Mucosa of descending colon (tissue), 3 donors: Measurements from ENCODE around the gene ACTL7A. TPM values are rescaled to one million over a fixed set of nuclear protein-coding genes. Genes with fewer than 3 reads are reported as not detected.

ENCODE experiments used
- ATAC-seq: fragments of 200-7000 bp; cut with Tn5 transposase; one replicate; pipeline ENCODE4 v1.9.1; 2020; ENCODE audit warnings: mild to moderate bottlenecking, moderate library complexity
- DNase-seq, 3 donors: peaks; one replicate each; pipeline ENCODE4 v3.0.0-alpha.2; 2020
- H3K36me3 ChIP-seq: fragments of 200-600 bp; one replicate; pipeline ENCODE4 v1.8.0; 2021; ENCODE audit warnings: low read depth, mild to moderate bottlenecking
- H3K4me1 ChIP-seq: fragments of 200-600 bp; one replicate; pipeline ENCODE4 v1.8.0; 2021; ENCODE audit warnings: low read depth, mild to moderate bottlenecking
- H3K4me3 ChIP-seq: fragments of 200-600 bp; one replicate; pipeline ENCODE4 v1.8.0; 2021; ENCODE audit warnings: mild to moderate bottlenecking
- H3K9me3 ChIP-seq: fragments of 200-600 bp; one replicate; pipeline ENCODE4 v1.8.0; 2021; ENCODE audit warnings: mild to moderate bottlenecking
- intact Hi-C, 2 donors: fragments of 100-400 bp; cut with DNase I in 1 of 2; cut with micrococcal nuclease in 1 of 2; formaldehyde crosslinking; loops; one replicate each; pipeline versions ENCODE4 v1.11.0 to v1.11.1; 2022; cut with DNase I, micrococcal nuclease
- total RNA-seq, 3 donors: library from RNA; stranded (reverse); fragmentation: NEBNext Ultra II Directional in 2 of 3; extraction: Animal tissue kit (Norgen Biotek cat#: 25700) in 2 of 3; gene quantifications; one replicate each; pipeline versions ENCODE4 v1.2.1 to v1.2.4, GENCODE V29; 2021 to 2023
- TF ChIP-seq, protein P1 (sequence below): fragments of 200-600 bp; IDR thresholded peaks from one replicate; pipeline ENCODE4 v1.8.0; 2022; ENCODE audit warnings: antibody characterized with exemption, mild to moderate bottlenecking
- donor health status: DM: no; HTN: no; CAD: no; lungs with moderate emphysema.
- donor health status: DM: no; HTN: no; CAD: no.
- donor health status: DM: no; HTN: yes; CAD: no.

The ACTL7A gene
- total RNA-seq, 3 donors from 2014 or later = not detected

DNA sequence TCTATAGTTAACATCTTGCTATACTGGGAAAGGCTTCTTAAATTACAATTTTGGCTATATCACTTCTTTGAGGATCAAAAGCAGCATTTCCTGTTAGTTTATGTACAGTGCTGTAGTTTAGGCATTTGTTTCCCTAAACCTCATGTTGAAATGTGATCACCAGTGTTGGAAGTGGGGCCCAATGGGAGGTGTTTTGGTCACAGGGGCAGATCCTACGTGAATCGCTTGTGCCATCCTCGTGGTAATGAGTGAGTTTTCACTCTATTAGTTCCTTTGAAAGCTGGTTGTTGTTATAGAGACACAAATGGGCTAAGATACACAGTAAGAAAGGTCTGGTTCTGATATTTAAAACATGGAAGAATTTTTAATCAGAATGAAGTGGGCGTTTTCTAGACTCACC is 5.8 kb downstream of the ACTL7A start:
- DNase-seq (no peak), ATAC-seq (no peak)
- H3K4me3 ChIP-seq = no peak overlapping the region
- H3K4me1 ChIP-seq = no peaks in the 10 kb centered on the region
- H3K9me3 ChIP-seq = no peaks in the 10 kb centered on the region
- TF ChIP-seq, protein P1, sequence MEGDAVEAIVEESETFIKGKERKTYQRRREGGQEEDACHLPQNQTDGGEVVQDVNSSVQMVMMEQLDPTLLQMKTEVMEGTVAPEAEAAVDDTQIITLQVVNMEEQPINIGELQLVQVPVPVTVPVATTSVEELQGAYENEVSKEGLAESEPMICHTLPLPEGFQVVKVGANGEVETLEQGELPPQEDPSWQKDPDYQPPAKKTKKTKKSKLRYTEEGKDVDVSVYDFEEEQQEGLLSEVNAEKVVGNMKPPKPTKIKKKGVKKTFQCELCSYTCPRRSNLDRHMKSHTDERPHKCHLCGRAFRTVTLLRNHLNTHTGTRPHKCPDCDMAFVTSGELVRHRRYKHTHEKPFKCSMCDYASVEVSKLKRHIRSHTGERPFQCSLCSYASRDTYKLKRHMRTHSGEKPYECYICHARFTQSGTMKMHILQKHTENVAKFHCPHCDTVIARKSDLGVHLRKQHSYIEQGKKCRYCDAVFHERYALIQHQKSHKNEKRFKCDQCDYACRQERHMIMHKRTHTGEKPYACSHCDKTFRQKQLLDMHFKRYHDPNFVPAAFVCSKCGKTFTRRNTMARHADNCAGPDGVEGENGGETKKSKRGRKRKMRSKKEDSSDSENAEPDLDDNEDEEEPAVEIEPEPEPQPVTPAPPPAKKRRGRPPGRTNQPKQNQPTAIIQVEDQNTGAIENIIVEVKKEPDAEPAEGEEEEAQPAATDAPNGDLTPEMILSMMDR = no peak
- intact Hi-C loops = no loop called here
- H3K36me3 ChIP-seq = no peaks in the 10 kb centered on the region

DNA sequence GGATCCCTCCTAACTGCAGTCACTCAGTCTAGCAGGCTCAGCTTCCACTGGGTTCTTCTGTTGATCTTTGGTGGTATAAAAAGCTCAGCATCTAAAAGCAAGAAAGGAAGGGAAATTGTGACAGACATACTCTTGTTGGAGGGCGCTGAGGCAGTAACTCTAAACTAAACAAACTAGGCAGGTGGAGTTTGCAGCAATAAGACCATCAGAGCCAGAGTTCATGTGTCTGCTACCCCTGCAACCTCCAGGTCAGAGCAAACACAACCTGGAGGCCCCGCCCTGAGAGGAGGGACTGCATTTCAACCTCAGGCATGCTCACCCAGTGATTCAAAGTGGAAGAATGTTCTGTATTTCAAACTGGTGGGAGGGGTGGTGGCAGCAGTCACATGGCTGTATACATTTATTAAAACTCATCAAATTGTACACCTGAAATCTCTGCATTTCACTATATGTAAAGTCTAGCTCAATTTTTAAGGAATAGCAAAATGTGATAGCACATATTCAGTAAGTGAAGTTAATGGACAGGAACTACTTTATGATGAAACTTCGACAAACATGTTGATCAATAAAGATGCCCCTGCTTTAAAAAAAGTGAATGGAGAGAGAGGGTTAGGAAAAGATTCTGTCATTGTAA is 7.1 kb downstream of the ACTL7A start:
- ATAC-seq (no peak), DNase-seq (no peak)
- Histone ChIP-seq H3K4me3 (no peak overlapping the region), H3K36me3 (no peaks in the 10 kb centered on the region), H3K9me3 (no peaks in the 10 kb centered on the region), H3K4me1 (no peaks in the 10 kb centered on the region)
- intact Hi-C loops = no loop called here
- TF ChIP-seq, protein P1 = no peak

DNA sequence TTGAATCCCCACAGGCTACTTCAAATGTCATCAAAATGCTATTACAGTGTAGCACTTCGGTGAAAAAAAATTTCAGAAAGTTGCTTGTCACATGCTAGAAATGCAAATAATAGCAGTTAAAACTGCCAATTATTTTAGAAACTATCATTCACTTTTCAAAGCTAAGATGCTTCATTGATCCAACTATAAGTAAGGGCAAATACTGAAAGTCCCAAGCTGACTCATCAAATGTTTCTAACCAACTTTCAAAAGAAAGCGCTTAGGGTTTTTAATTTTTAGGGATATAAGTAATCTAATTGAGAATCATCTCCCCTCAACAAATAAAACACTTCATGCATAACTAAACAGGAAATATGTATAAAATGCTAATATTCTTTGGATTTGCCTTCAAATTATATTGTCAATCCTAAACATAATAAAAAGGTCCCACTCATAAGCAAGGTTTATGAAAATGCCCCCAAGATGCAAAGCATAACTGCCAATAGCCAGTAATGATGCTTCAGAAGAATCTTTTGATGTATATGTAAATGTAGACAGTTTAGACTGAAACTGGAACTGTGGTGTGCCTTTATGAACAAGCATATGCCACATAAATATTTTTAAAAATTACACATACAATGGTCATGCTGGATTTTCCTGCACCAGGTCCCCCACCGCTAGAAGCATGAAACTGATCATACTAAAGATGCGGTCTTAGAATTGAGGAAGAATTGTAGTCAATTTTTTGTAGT is 12.2 kb downstream of the ACTL7A start:
- TF ChIP-seq, protein P1 = no peak
- no peaks in the 10 kb centered on the region for H3K4me1 ChIP-seq
- H3K4me3 ChIP-seq = no peak overlapping the region
- no peak for DNase-seq
- peaks cover 11% of the 10 kb centered on the region for H3K36me3 ChIP-seq
- no peaks in the 10 kb centered on the region for H3K9me3 ChIP-seq
- ATAC-seq = no peak
- intact Hi-C loops = no loop called here

DNA sequence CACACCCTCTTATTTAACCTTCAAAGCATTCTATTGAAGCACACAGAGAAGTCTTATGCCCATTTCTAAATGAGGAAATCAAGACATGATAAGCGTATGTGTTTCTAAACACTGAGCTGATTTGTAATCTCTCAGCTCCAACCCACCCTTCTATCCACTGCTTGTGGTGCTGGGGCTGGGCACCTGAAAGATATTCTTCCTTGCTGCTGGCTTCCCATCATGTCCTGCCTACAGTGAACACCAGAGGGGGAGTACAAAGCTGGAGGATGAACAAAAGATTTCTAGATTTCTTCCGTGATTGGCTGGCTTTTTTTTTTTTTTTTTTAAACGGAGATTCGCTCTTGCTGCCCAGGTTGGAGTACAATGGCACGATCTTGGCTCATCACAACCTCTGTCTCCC is 14.4 kb downstream of the ACTL7A start:
- Histone ChIP-seq H3K36me3 (peaks cover 11% of the 10 kb centered on the region), H3K9me3 (no peaks in the 10 kb centered on the region), H3K4me1 (no peaks in the 10 kb centered on the region), H3K4me3 (no peak overlapping the region)
- no peak for DNase-seq
- TF ChIP-seq, protein P1 = no peak
- intact Hi-C loops = no loop called here
- no peak for ATAC-seq

DNA sequence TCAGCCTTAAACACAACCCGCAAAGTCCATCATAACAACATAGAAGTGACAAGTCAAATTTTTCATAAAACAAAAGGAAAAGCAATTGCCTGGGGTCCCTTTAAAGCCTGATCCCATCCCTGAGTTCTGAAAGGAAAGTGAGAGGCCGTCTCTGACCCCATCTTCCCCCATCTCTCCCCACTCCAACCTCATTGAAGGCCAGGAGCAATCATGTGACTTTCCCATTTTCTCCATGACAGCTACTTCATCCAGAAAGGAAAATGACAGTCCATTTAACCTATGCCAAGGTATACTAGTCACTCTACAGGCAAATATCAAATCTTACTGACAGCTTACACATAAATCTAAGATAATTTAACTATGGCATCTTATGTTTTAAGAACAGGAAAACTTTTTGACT is 15.5 kb downstream of the ACTL7A start:
- TF ChIP-seq, protein P1 = no peak
- DNase-seq = no peak
- no peak overlapping the region for H3K4me3 ChIP-seq
- H3K4me1 ChIP-seq = no peaks in the 10 kb centered on the region
- peaks cover 11% of the 10 kb centered on the region for H3K36me3 ChIP-seq
- intact Hi-C loops = no loop called here
- H3K9me3 ChIP-seq = no peaks in the 10 kb centered on the region
- no peak for ATAC-seq
